ENCODE measurements around the gene TSPY4. TPM values are rescaled to one million over a fixed set of nuclear protein-coding genes. Genes with fewer than 3 reads are reported as not detected.
"Not testable (repeated sequence)": the region's sequence is repeated elsewhere in the genome, so short reads cannot be mapped to it uniquely, and the experiment has no call there.

The TSPY4 gene, protein sequence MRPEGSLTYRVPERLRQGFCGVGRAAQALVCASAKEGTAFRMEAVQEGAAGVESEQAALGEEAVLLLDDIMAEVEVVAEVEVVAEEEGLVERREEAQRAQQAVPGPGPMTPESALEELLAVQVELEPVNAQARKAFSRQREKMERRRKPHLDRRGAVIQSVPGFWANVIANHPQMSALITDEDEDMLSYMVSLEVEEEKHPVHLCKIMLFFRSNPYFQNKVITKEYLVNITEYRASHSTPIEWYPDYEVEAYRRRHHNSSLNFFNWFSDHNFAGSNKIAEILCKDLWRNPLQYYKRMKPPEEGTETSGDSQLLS
- total RNA-seq: not detected

GRCh38 chrY:9337164-9337563 is at the start of gene TSPY4:
Gene TSPY4 (plus strand): TSS chrY:9337464. CDS start chrY:9337510, 46 bp downstream.
- H3K4me1 ChIP-seq (ENCODE audit: insufficient read depth, low read length); H3K27me3 ChIP-seq (ENCODE audit: insufficient read depth, low read length); H3K4me3 ChIP-seq (ENCODE audit: low read length); H3K9me3 ChIP-seq (ENCODE audit: low read depth, low read length): not testable (repeated sequence)

- no peaks in the 10 kb centered on the region for H3K27me3 ChIP-seq (ENCODE audit: insufficient read depth, low read length)
- H3K9me3 ChIP-seq (ENCODE audit: low read depth, low read length): no peaks in the 10 kb centered on the region
- no peak overlapping the region for H3K4me3 ChIP-seq (ENCODE audit: low read length)
- H3K4me1 ChIP-seq (ENCODE audit: insufficient read depth, low read length): no peaks in the 10 kb centered on the region
Observed at GRCh38 chrY:9320996-9321395, 16.3 kb upstream of the TSPY4 start.

DNA sequence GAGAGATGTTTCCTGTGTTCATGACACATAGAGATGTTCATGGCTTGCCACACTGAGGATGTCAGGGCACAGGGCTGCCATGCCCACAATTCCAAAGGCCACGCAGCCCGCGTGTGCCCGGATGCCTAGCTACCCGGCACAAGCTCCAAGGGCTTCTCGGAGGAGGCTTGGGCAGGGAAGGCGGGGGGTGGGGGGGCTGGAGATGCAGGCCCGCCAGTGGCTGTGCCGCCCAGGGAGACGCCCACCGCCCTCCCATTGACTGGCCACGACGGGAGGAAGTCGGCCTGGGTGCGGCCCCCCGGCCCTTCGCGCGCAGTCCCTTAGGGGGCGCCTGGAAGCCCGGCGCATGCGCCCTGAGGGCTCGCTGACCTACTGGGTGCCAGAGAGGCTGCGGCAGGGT is 20.2 kb downstream of the TSPY4 start, which contains the start of gene TSPY8:
Gene TSPY8, plus strand, starts transcription at position 301 of the 400 bp plus-strand sequence. Its CDS starts 46 bp downstream, at position 347.
- not testable (repeated sequence) for H3K9me3 ChIP-seq (ENCODE audit: low read depth, low read length); H3K4me3 ChIP-seq (ENCODE audit: low read length); H3K27me3 ChIP-seq (ENCODE audit: insufficient read depth, low read length); H3K4me1 ChIP-seq (ENCODE audit: insufficient read depth, low read length)

Other genes with a start within 250 kb of the TSPY4 start
- not detected for gene TSPY8, start 20.3 kb downstream of the TSPY4 start, total RNA-seq
- not detected for gene TSPY3, start 61.0 kb downstream of the TSPY4 start, total RNA-seq
- gene TSPY1, start 129.5 kb downstream of the TSPY4 start, total RNA-seq: not detected
- gene TSPY9, start 149.8 kb downstream of the TSPY4 start, total RNA-seq: not detected
- gene TSPY10, start 190.4 kb downstream of the TSPY4 start, total RNA-seq: not detected

Measured in mononuclear cell (primary cell).